BJ (cell line): ENCODE data around the gene AGFG2. TPM values are rescaled to one million over a fixed set of nuclear protein-coding genes. Genes with fewer than 3 reads are reported as not detected.

ENCODE experiments used
- CTCF ChIA-PET: fragments of 350-600 bp; formaldehyde crosslinking; extraction: SDS; loops from one replicate; lab custom pipeline; 2021; ENCODE audit warnings: antibody characterized with exemption, inconsistent platforms; lab: Yijun Ruan, JAX
- POLR2A ChIA-PET: fragments of 300-600 bp; sonication (Branson Sonifier 250); formaldehyde crosslinking; extraction: SDS; loops from one replicate; lab custom pipeline; 2021; ENCODE audit warnings: antibody characterized with exemption; lab: Charles Lee
- DNase-seq: peaks from one replicate; pipeline ENCODE4 v3.0.0-alpha.2; 2011; ENCODE audit warnings: low read depth
- H3K27me3 ChIP-seq: 2 replicates; pipeline ENCODE4 v1.6.0; 2011; ENCODE audit warnings: low read length; ENCODE audit not compliant: control insufficient read depth, insufficient read depth
- H3K36me3 ChIP-seq: 2 replicates; pipeline ENCODE4 v1.5.1; 2011; ENCODE audit warnings: low read length; ENCODE audit not compliant: control insufficient read depth, insufficient read depth
- H3K4me3 ChIP-seq: 2 replicates; pipeline ENCODE4 v1.5.1; 2011; ENCODE audit warnings: low read depth, mild to moderate bottlenecking, control low read depth, low read length
- CTCF ChIP-seq: IDR thresholded peaks from 2 replicates; pipeline ENCODE4 v1.5.1; 2011; ENCODE audit warnings: low read depth, mild to moderate bottlenecking, control low read depth, inconsistent platforms, low read length, moderate library complexity; ENCODE audit not compliant: insufficient read depth
- polyA plus RNA-seq: library from polyadenylated mRNA; depleted of rRNA; stranded (reverse); fragments of >200 nt; gene quantifications from 2 replicates; pipeline ENCODE4 v1.2.3, GENCODE V29; 2011

The AGFG2 gene
- polyA plus RNA-seq, 1 experiment, result 10.9 TPM

- Histone ChIP-seq H3K36me3 (no peaks in the 10 kb centered on the region), H3K4me3 (no peak overlapping the region), H3K27me3 (no peaks in the 10 kb centered on the region)
- TF ChIP-seq CTCF, result no peak
- CTCF ChIA-PET, result interaction anchor here (1.8 kb wide), 1 partner anchor 9 kb away, joined by 8 read pairs; no protein-coding TSS in a partner anchor
- DNase-seq, result no peak
- POLR2A ChIA-PET, result no interaction called here
Measured at GRCh38 chr7:100598425-100598824, 59.4 kb downstream of the AGFG2 start.

- CTCF ChIA-PET, result interaction anchor here (0.6 to 1.8 kb wide), 3 partner anchors 11 to 49 kb away, joined by 3 to 8 read pairs (median 3); no protein-coding TSS in a partner anchor
- no peak overlapping the region for H3K4me3 ChIP-seq
- POLR2A ChIA-PET, result no interaction called here
- TF ChIP-seq CTCF, result no peak
- DNase-seq, result no peak
- peaks cover under 1% of the 10 kb centered on the region for H3K36me3 ChIP-seq
- no peaks in the 10 kb centered on the region for H3K27me3 ChIP-seq
Measured at GRCh38 chr7:100599911-100600729, 61.1 kb downstream of the AGFG2 start.

GRCh38 chr7:100600730-100601038, 61.7 kb downstream of the AGFG2 start:
- Histone ChIP-seq H3K36me3 (peaks cover 5% of the 10 kb centered on the region), H3K27me3 (no peaks in the 10 kb centered on the region), H3K4me3 (no peak overlapping the region)
- ChIA-PET CTCF (no interaction called here), POLR2A (no interaction called here)
- no peak for TF ChIP-seq CTCF
- DNase-seq, result no peak

- TF ChIP-seq CTCF, result no peak
- Histone ChIP-seq H3K27me3 (no peaks in the 10 kb centered on the region), H3K4me3 (peak overlapping the region; percentile 46), H3K36me3 (peaks cover 20% of the 10 kb centered on the region)
- peak; percentile 44 for DNase-seq
- POLR2A ChIA-PET, result interaction anchor here (0.6 to 2.4 kb wide), 6 partner anchors 9 to 35 kb away, joined by 3 to 8 read pairs (median 6); partner anchors contain the start of genes FBXO24, LRCH4 and MOSPD3
- CTCF ChIA-PET, result interaction anchor here (0.8 to 2.4 kb wide), 8 partner anchors 17 to 249 kb away, joined by 3 to 11 read pairs (median 4); partner anchors contain the start of genes FBXO24, LRCH4 and SLC12A9
Measured at GRCh38 chr7:100602889-100603725, 64.1 kb downstream of the AGFG2 start.

- Histone ChIP-seq H3K36me3 (peaks cover 21% of the 10 kb centered on the region), H3K27me3 (no peaks in the 10 kb centered on the region), H3K4me3 (peak overlapping the region; percentile 46)
- ChIA-PET CTCF (interaction anchor here (0.9 to 2.4 kb wide), 5 partner anchors 17 to 249 kb away, joined by 4 to 11 read pairs (median 5); partner anchors contain the start of genes FBXO24, LRCH4 and SLC12A9), POLR2A (interaction anchor here (1.1 kb wide), 1 partner anchor 35 kb away, joined by 3 read pairs; no protein-coding TSS in a partner anchor)
- TF ChIP-seq CTCF, result no peak
- no peak for DNase-seq
Measured at GRCh38 chr7:100603726-100604027, 64.7 kb downstream of the AGFG2 start.
